GM23338 (cell line): ENCODE data around the gene DNAJC11.

ENCODE experiments used
- CREB1 ChIP-seq: fragments of 250-450 bp; sonication (Bioruptor Pico); IDR thresholded peaks from 2 replicates; pipeline ENCODE4 v1.5.0; 2020; ENCODE audit warnings: low read depth, mild to moderate bottlenecking, moderate library complexity
- CTCF ChIP-seq, 2 experiments: fragments of 200-600 bp in 1 of 2; sonication (generic) in 1 of 2; conservative IDR thresholded peaks; 2 replicates each; pipeline versions ENCODE4 v1.5.1 to v1.6.1; 2016 to 2017; ENCODE audit warnings: antibody characterized with exemption in 2 of 2, low read depth in 2 of 2, mild to moderate bottlenecking in 2 of 2, moderate library complexity in 1 of 2
- ETS1 ChIP-seq: IDR thresholded peaks from 2 replicates; pipeline ENCODE4 v1.6.1; 2016; ENCODE audit warnings: antibody characterized with exemption
- JUNB ChIP-seq: IDR thresholded peaks from one replicate; pipeline ENCODE4 v1.6.1; 2016; ENCODE audit warnings: antibody characterized with exemption; ENCODE audit not compliant: unreplicated experiment
- NANOG ChIP-seq: IDR thresholded peaks from 2 replicates; pipeline ENCODE4 v1.6.1; 2016; ENCODE audit warnings: antibody characterized with exemption, borderline replicate concordance
- POLR2AphosphoS5 ChIP-seq: IDR thresholded peaks from 2 replicates; pipeline ENCODE4 v1.6.1; 2016; ENCODE audit warnings: antibody characterized with exemption, low read depth
- REST ChIP-seq: IDR thresholded peaks from one replicate; pipeline ENCODE4 v1.6.1; 2018; ENCODE audit warnings: antibody characterized with exemption; ENCODE audit not compliant: unreplicated experiment

GRCh38 chr1:6675941-6676340 lies 25.7 kb downstream of the DNAJC11 start:
- no peak for TF ChIP-seq CTCF (conservative IDR thresholded peaks at IDR 0.05; ENCODE audit: low read depth in 2 of 2)
- TF ChIP-seq ETS1 = no peak
- TF ChIP-seq JUNB = no peak
- no peak for TF ChIP-seq NANOG
- no peak for TF ChIP-seq REST
- TF ChIP-seq CREB1 = no peak
- TF ChIP-seq POLR2AphosphoS5 = no peak
